Fibroblast of mammary gland (primary cell): Measurements from ENCODE around the gene ISG20L2.

Source experiments
- DNase-seq: peaks from one replicate; pipeline ENCODE4 v3.0.0-alpha.2; 2010; ENCODE audit warnings: low read depth
- H3K4me3 ChIP-seq: 2 replicates; pipeline ENCODE4 v1.5.1; 2011; ENCODE audit warnings: low read depth, mild to moderate bottlenecking, low read length, moderate library complexity; ENCODE audit not compliant: control insufficient read depth
- CTCF ChIP-seq: conservative IDR thresholded peaks from 2 replicates; pipeline ENCODE4 v1.5.1; 2011; ENCODE audit warnings: low read depth, low read length, inconsistent platforms; ENCODE audit not compliant: control insufficient read depth, insufficient read depth

The ISG20L2 gene

GRCh38 chr1:156738916-156739315 is 10.3 kb upstream of the ISG20L2 start:
- TF ChIP-seq CTCF, result no peak
- no peak for DNase-seq
- no peak overlapping the region for H3K4me3 ChIP-seq

- TF ChIP-seq CTCF, result no peak
- no peak overlapping the region for H3K4me3 ChIP-seq
- DNase-seq, result no peak
These were observed 9.8 kb upstream of the ISG20L2 start for GRCh38 chr1:156738407-156738806.

DNA sequence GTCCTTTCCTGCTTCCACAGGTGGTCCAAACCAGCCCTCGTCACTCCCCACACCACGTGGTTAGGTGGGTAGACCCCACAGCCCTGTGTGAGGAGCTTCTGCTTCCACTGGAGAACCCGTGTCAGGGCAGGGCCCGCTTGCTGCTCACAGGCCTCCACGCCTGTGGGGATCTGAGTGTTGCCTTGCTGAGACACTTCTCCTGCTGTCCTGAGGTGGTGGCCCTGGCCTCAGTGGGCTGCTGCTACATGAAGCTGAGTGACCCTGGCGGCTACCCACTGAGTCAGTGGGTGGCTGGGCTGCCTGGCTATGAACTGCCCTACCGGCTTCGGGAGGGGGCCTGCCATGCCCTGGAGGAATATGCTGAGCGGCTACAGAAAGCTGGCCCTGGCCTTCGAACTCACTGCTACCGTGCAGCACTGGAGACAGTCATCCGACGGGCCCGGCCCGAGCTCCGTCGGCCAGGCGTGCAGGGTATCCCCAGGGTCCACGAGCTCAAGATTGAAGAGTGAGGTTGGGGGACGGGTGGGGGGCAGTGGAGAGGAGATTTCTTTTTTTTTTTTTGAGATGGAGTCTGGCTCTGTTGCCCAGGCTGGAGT is 5.5 kb upstream of the ISG20L2 start:
- TF ChIP-seq CTCF, result no peak
- H3K4me3 ChIP-seq, result no peak overlapping the region
- no peak for DNase-seq

- TF ChIP-seq CTCF, result no peak
- H3K4me3 ChIP-seq, result peak within 1 kb of the TSS; percentile 84
- peak; percentile 73 for DNase-seq
These were observed 504 bp downstream of the ISG20L2 start, which contains the start of gene METTL25B for GRCh38 chr1:156727926-156728598. TSS of gene METTL25B (plus strand) at chr1:156728469. CDS start at chr1:156729105, 636 bp downstream.

GRCh38 chr1:156727492-156727891 is 1.1 kb downstream of the ISG20L2 start:
- no peak for DNase-seq

GRCh38 chr1:156726549-156727226 is 1.9 kb downstream of the ISG20L2 start:
- peak; percentile 78 for DNase-seq
- peak; percentile 74 for TF ChIP-seq CTCF
- H3K4me3 ChIP-seq, result peak overlapping the region; percentile 84

More at GRCh38 chr1:156727492-156727891, 1.1 kb downstream of the ISG20L2 start:
- TF ChIP-seq CTCF, result no peak
- peak overlapping the region; percentile 84 for H3K4me3 ChIP-seq
